ENCODE results near the gene IMPA2.
"Not testable (repeated sequence)": the region's sequence is repeated elsewhere in the genome, so short reads cannot be mapped to it uniquely, and the experiment has no call there.

Gene IMPA2

GRCh38 chr18:11955239-11956029, 25.9 kb upstream of the IMPA2 start:
- no peak for DNase-seq (ENCODE audit: low spot score)
- peak; percentile 63; the same call in 2 of the 3 replicates for ATAC-seq (ENCODE audit: low read depth)
- peaks cover 16% of the 10 kb centered on the region for H3K4me1 ChIP-seq (ENCODE audit: insufficient read depth, poor library complexity, severe bottlenecking)
- H3K27me3 ChIP-seq (ENCODE audit: insufficient read depth, poor library complexity, severe bottlenecking): no peaks in the 10 kb centered on the region
- H3K4me3 ChIP-seq (ENCODE audit: severe bottlenecking): no peak overlapping the region
- TF ChIP-seq CTCF (IDR thresholded peaks at IDR 0.05; ENCODE audit: poor library complexity, severe bottlenecking): no peak
- peaks cover 11% of the 10 kb centered on the region for H3K9me3 ChIP-seq (ENCODE audit: severe bottlenecking)
- no peaks in the 10 kb centered on the region for H3K36me3 ChIP-seq (ENCODE audit: low read depth)
- peak overlapping the region; percentile 74 for H3K27ac ChIP-seq (ENCODE audit: poor library complexity, severe bottlenecking)

GRCh38 chr18:11956371-11957308, 24.7 kb upstream of the IMPA2 start:
- DNase-seq (ENCODE audit: low spot score): no peak
- Histone ChIP-seq H3K27me3 (ENCODE audit: insufficient read depth, poor library complexity, severe bottlenecking) (no peaks in the 10 kb centered on the region), H3K9me3 (ENCODE audit: severe bottlenecking) (peaks cover 11% of the 10 kb centered on the region), H3K27ac (ENCODE audit: poor library complexity, severe bottlenecking) (no peak overlapping the region), H3K4me1 (ENCODE audit: insufficient read depth, poor library complexity, severe bottlenecking) (peaks cover 16% of the 10 kb centered on the region), H3K36me3 (ENCODE audit: low read depth) (no peaks in the 10 kb centered on the region), H3K4me3 (ENCODE audit: severe bottlenecking) (no peak overlapping the region)
- ATAC-seq (ENCODE audit: low read depth): no peak
- TF ChIP-seq CTCF (IDR thresholded peaks at IDR 0.05; ENCODE audit: poor library complexity, severe bottlenecking): no peak

- no peaks in the 10 kb centered on the region for H3K36me3 ChIP-seq (ENCODE audit: low read depth)
- no peak for DNase-seq (ENCODE audit: low spot score)
- no peak overlapping the region for H3K4me3 ChIP-seq (ENCODE audit: severe bottlenecking)
- no peaks in the 10 kb centered on the region for H3K27me3 ChIP-seq (ENCODE audit: insufficient read depth, poor library complexity, severe bottlenecking)
- no peak for TF ChIP-seq CTCF (IDR thresholded peaks at IDR 0.05; ENCODE audit: poor library complexity, severe bottlenecking)
- no peak for ATAC-seq (ENCODE audit: low read depth)
- peaks cover 11% of the 10 kb centered on the region for H3K9me3 ChIP-seq (ENCODE audit: severe bottlenecking)
- no peak overlapping the region for H3K27ac ChIP-seq (ENCODE audit: poor library complexity, severe bottlenecking)
- peaks cover 22% of the 10 kb centered on the region for H3K4me1 ChIP-seq (ENCODE audit: insufficient read depth, poor library complexity, severe bottlenecking)
Measured at GRCh38 chr18:11957636-11958035, 23.7 kb upstream of the IMPA2 start.

- H3K4me3 ChIP-seq (ENCODE audit: severe bottlenecking): not testable (repeated sequence)
Measured at GRCh38 chr18:11959651-11960050, 21.7 kb upstream of the IMPA2 start.

GRCh38 chr18:11960743-11961380, 20.4 kb upstream of the IMPA2 start:
- Histone ChIP-seq H3K4me1 (ENCODE audit: insufficient read depth, poor library complexity, severe bottlenecking) (peaks cover 9% of the 10 kb centered on the region), H3K4me3 (ENCODE audit: severe bottlenecking) (no peak overlapping the region), H3K27ac (ENCODE audit: poor library complexity, severe bottlenecking) (no peak overlapping the region), H3K27me3 (ENCODE audit: insufficient read depth, poor library complexity, severe bottlenecking) (no peaks in the 10 kb centered on the region), H3K9me3 (ENCODE audit: severe bottlenecking) (peaks cover 9% of the 10 kb centered on the region), H3K36me3 (ENCODE audit: low read depth) (no peaks in the 10 kb centered on the region)
- ATAC-seq (ENCODE audit: low read depth) (no peak), DNase-seq (ENCODE audit: low spot score) (no peak)
- TF ChIP-seq CTCF (IDR thresholded peaks at IDR 0.05; ENCODE audit: poor library complexity, severe bottlenecking): no peak

More at GRCh38 chr18:11959651-11960050, 21.7 kb upstream of the IMPA2 start:
- H3K9me3 ChIP-seq (ENCODE audit: severe bottlenecking): peaks cover 11% of the 10 kb centered on the region
- H3K4me1 ChIP-seq (ENCODE audit: insufficient read depth, poor library complexity, severe bottlenecking): peaks cover 17% of the 10 kb centered on the region
- ATAC-seq (ENCODE audit: low read depth); H3K36me3 ChIP-seq (ENCODE audit: low read depth); H3K27ac ChIP-seq (ENCODE audit: poor library complexity, severe bottlenecking); H3K27me3 ChIP-seq (ENCODE audit: insufficient read depth, poor library complexity, severe bottlenecking); DNase-seq (ENCODE audit: low spot score): not testable (repeated sequence)

Data from RWPE2 (cell line).